WTC11 (cell line): ENCODE measurements around the gene KLHL13. TPM values are rescaled to one million over a fixed set of nuclear protein-coding genes. Genes with fewer than 3 reads are reported as not detected.

Experiments used
- ATAC-seq: fragments of 200-7000 bp; cut with Tn5 transposase; 2 replicates; pipeline ENCODE4 v1.10.0; 2021; ENCODE audit warnings: mild to moderate bottlenecking, moderate library complexity
- CTCF ChIA-PET: fragments of 300-600 bp; sonication (Branson Sonifier 250); formaldehyde crosslinking; loops from one replicate; lab custom pipeline; 2021; ENCODE audit warnings: antibody characterized with exemption; lab: Charles Lee
- POLR2A ChIA-PET: fragments of 350-600 bp; sonication (Branson Sonifier 250); formaldehyde crosslinking; loops from one replicate; lab custom pipeline; 2021; ENCODE audit warnings: antibody characterized with exemption; lab: Charles Lee
- DNase-seq: peaks from one replicate; pipeline ENCODE4 v3.0.0; 2021; ENCODE audit warnings: low spot score
- H3K27ac Mint-ChIP-seq: 2 replicates; pipeline ENCODE4 v1.8.0; 2021; ENCODE audit warnings: mixed read lengths
- H3K27me3 Mint-ChIP-seq: 2 replicates; pipeline ENCODE4 v1.8.0; 2021; ENCODE audit warnings: low read depth, mild to moderate bottlenecking, moderate library complexity, mixed read lengths
- H3K36me3 Mint-ChIP-seq: 2 replicates; pipeline ENCODE4 v1.8.0; 2021; ENCODE audit warnings: mixed read lengths
- H3K4me1 Mint-ChIP-seq: 2 replicates; pipeline ENCODE4 v1.8.0; 2022; ENCODE audit warnings: mixed read lengths
- H3K4me3 Mint-ChIP-seq: 2 replicates; pipeline ENCODE4 v1.8.0; 2021; ENCODE audit warnings: mild to moderate bottlenecking, moderate library complexity, mixed read lengths
- H3K9me3 Mint-ChIP-seq: 2 replicates; pipeline ENCODE4 v1.8.0; 2021; ENCODE audit warnings: mixed read lengths
- AFF4 ChIP-seq: sonication (generic); formaldehyde crosslinking; IDR thresholded peaks from 2 replicates; pipeline ENCODE4 v1.8.1; 2023; ENCODE audit warnings: mild to moderate bottlenecking, missing genetic modification reagents, borderline replicate concordance
- ATF1 ChIP-seq: sonication (generic); formaldehyde crosslinking; IDR thresholded peaks from 2 replicates; pipeline ENCODE4 v1.8.1; 2023; ENCODE audit warnings: mild to moderate bottlenecking, moderate library complexity, missing genetic modification reagents
- CREB1 ChIP-seq: sonication (generic); formaldehyde crosslinking; IDR thresholded peaks from 2 replicates; pipeline ENCODE4 v1.8.0; 2023; ENCODE audit warnings: mild to moderate bottlenecking, missing genetic modification reagents
- EMX1 ChIP-seq: fragments of 250-450 bp; sonication (Bioruptor Pico); IDR thresholded peaks from 2 replicates; pipeline ENCODE4 v1.8.0; 2021; ENCODE audit warnings: mild to moderate bottlenecking
- ESRRA ChIP-seq: sonication (generic); formaldehyde crosslinking; IDR thresholded peaks from 2 replicates; pipeline ENCODE4 v1.8.1; 2022; ENCODE audit warnings: mild to moderate bottlenecking, missing genetic modification reagents, borderline replicate concordance
- GRHL2 ChIP-seq: fragments of 250-450 bp; sonication (Bioruptor Pico); IDR thresholded peaks from 2 replicates; pipeline ENCODE4 v1.8.0; 2022; ENCODE audit warnings: mild to moderate bottlenecking, moderate library complexity; ENCODE audit not compliant: insufficient replicate concordance, severe bottlenecking
- HMGA2 ChIP-seq: fragments of 250-450 bp; sonication (Bioruptor Pico); IDR thresholded peaks from 2 replicates; pipeline ENCODE4 v1.4.0; 2021; ENCODE audit warnings: mild to moderate bottlenecking, moderate library complexity
- HMGXB4 ChIP-seq: sonication (generic); formaldehyde crosslinking; IDR thresholded peaks from 2 replicates; pipeline ENCODE4 v1.8.1; 2023; ENCODE audit warnings: mild to moderate bottlenecking, moderate library complexity, missing genetic modification reagents
- MLX ChIP-seq: sonication (generic); formaldehyde crosslinking; IDR thresholded peaks from 2 replicates; pipeline ENCODE4 v1.8.1; 2023; ENCODE audit warnings: mild to moderate bottlenecking, missing genetic modification reagents, moderate library complexity
- MYBL2 ChIP-seq: sonication (generic); formaldehyde crosslinking; IDR thresholded peaks from 2 replicates; pipeline ENCODE4 v1.8.1; 2023; ENCODE audit warnings: mild to moderate bottlenecking, moderate library complexity, missing genetic modification reagents
- NFE2L1 ChIP-seq: sonication (generic); formaldehyde crosslinking; IDR thresholded peaks from 2 replicates; pipeline ENCODE4 v1.8.1; 2023; ENCODE audit warnings: missing genetic modification reagents
- NR2C2 ChIP-seq: sonication (generic); formaldehyde crosslinking; IDR thresholded peaks from 2 replicates; pipeline ENCODE4 v1.8.0; 2022; ENCODE audit warnings: mild to moderate bottlenecking, missing genetic modification reagents
- OVOL2 ChIP-seq: fragments of 250-450 bp; sonication (Bioruptor Pico); IDR thresholded peaks from 2 replicates; pipeline ENCODE4 v1.9.0; 2021; ENCODE audit warnings: mild to moderate bottlenecking, borderline replicate concordance
- PRRX2 ChIP-seq: fragments of 250-450 bp; sonication (Bioruptor Pico); IDR thresholded peaks from 2 replicates; pipeline ENCODE4 v1.8.0; 2021; ENCODE audit warnings: mild to moderate bottlenecking
- STAT6 ChIP-seq: sonication (generic); formaldehyde crosslinking; conservative IDR thresholded peaks from 2 replicates; pipeline ENCODE4 v1.8.1; 2023; ENCODE audit warnings: mild to moderate bottlenecking, low read depth, missing genetic modification reagents, moderate library complexity
- ZNF423 ChIP-seq: fragments of 250-450 bp; sonication (Bioruptor Pico); IDR thresholded peaks from 2 replicates; pipeline ENCODE4 v2.1.2; 2022; ENCODE audit warnings: mild to moderate bottlenecking, moderate library complexity
- total RNA-seq: library from RNA; stranded (reverse); gene quantifications from 3 replicates; pipeline ENCODE4 v1.2.3, GENCODE V29; 2021
- TF ChIP-seq, protein P1 (sequence below): fragments of 250-450 bp; sonication (Bioruptor Pico); IDR thresholded peaks from 2 replicates; pipeline ENCODE4 v1.8.0; 2021; ENCODE audit warnings: mild to moderate bottlenecking
- TF ChIP-seq, protein P2 (sequence below): fragments of 200-600 bp; IDR thresholded peaks from 2 replicates; pipeline ENCODE4 v1.8.0; 2022; ENCODE audit warnings: antibody characterized with exemption

Gene KLHL13
- total RNA-seq, 1 experiment from 2014 or later = 7.7 TPM

DNA sequence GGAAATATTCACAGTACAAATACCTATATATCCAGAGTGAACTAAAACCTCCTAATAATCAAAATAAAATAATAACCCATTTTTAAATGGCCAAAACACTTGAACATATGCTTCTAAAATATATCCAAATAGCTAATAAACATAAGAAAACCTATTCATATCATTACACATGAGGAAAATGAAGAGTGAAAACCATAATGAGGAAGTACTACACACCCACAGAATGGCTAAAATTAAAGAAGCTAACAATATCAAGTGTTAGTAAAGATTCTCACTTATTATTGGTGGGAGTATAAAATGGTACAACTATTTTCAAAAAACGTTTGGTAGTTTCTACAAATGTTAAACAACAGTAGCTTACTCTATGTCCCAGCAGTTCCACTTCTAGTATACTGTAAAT, 92.1 kb downstream of the KLHL13 start:
- H3K27me3 Mint-ChIP-seq = no peaks in the 10 kb centered on the region
- H3K9me3 Mint-ChIP-seq = peaks cover 5% of the 10 kb centered on the region; the same call in 1 of the 2 replicates
- no peak for ATAC-seq
- H3K4me3 Mint-ChIP-seq = no peak overlapping the region
- H3K4me1 Mint-ChIP-seq = no peaks in the 10 kb centered on the region
- CTCF ChIA-PET = no interaction called here
- no peak overlapping the region for H3K27ac Mint-ChIP-seq
- TF ChIP-seq NFE2L1 (CRISPR knock-in tag) (no peak), MLX (CRISPR knock-in tag) (no peak), ZNF423 (CRISPR knock-in tag) (no peak), NR2C2 (CRISPR knock-in tag) (no peak), AFF4 (CRISPR knock-in tag) (no peak), EMX1 (no peak), HMGA2 (CRISPR knock-in tag) (no peak)
- H3K36me3 Mint-ChIP-seq = no peaks in the 10 kb centered on the region
- DNase-seq = no peak
- POLR2A ChIA-PET = no interaction called here

- CTCF ChIA-PET = no interaction called here
- DNase-seq = no peak
- POLR2A ChIA-PET = no interaction called here
- Mint-ChIP-seq H3K27me3 (no peaks in the 10 kb centered on the region), H3K36me3 (no peaks in the 10 kb centered on the region), H3K27ac (no peak overlapping the region), H3K4me3 (no peak overlapping the region), H3K9me3 (peaks cover 5% of the 10 kb centered on the region; the same call in 1 of the 2 replicates), H3K4me1 (no peaks in the 10 kb centered on the region)
- TF ChIP-seq ATF1 (no peak), ZNF423 (CRISPR knock-in tag) (no peak), HMGXB4 (no peak), MYBL2 (no peak), GRHL2 (CRISPR knock-in tag) (no peak), STAT6 (CRISPR knock-in tag) (no peak), OVOL2 (CRISPR knock-in tag) (no peak), CREB1 (CRISPR knock-in tag) (no peak), ESRRA (no peak), PRRX2 (no peak)
- TF ChIP-seq, protein P1, sequence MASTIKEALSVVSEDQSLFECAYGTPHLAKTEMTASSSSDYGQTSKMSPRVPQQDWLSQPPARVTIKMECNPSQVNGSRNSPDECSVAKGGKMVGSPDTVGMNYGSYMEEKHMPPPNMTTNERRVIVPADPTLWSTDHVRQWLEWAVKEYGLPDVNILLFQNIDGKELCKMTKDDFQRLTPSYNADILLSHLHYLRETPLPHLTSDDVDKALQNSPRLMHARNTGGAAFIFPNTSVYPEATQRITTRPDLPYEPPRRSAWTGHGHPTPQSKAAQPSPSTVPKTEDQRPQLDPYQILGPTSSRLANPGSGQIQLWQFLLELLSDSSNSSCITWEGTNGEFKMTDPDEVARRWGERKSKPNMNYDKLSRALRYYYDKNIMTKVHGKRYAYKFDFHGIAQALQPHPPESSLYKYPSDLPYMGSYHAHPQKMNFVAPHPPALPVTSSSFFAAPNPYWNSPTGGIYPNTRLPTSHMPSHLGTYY = no peak
- TF ChIP-seq, protein P2, sequence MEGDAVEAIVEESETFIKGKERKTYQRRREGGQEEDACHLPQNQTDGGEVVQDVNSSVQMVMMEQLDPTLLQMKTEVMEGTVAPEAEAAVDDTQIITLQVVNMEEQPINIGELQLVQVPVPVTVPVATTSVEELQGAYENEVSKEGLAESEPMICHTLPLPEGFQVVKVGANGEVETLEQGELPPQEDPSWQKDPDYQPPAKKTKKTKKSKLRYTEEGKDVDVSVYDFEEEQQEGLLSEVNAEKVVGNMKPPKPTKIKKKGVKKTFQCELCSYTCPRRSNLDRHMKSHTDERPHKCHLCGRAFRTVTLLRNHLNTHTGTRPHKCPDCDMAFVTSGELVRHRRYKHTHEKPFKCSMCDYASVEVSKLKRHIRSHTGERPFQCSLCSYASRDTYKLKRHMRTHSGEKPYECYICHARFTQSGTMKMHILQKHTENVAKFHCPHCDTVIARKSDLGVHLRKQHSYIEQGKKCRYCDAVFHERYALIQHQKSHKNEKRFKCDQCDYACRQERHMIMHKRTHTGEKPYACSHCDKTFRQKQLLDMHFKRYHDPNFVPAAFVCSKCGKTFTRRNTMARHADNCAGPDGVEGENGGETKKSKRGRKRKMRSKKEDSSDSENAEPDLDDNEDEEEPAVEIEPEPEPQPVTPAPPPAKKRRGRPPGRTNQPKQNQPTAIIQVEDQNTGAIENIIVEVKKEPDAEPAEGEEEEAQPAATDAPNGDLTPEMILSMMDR = no peak
- ATAC-seq = no peak
These were observed 93.9 kb downstream of the KLHL13 start for GRCh38 chrX:118022753-118023152.
